GM23338 (cell line): ENCODE data around the gene NUFIP2. TPM values are rescaled to one million over a fixed set of nuclear protein-coding genes. Genes with fewer than 3 reads are reported as not detected.

ENCODE experiments used
- ATAC-seq: fragments of 200-7000 bp; cut with Tn5 transposase; 3 replicates; pipeline ENCODE4 v1.9.1; 2020
- DNase-seq: peaks from one replicate; pipeline ENCODE4 v3.0.0-alpha.2; 2015; ENCODE audit warnings: low spot score
- H2AFZ ChIP-seq: fragments of 200-600 bp; sonication (generic); 2 replicates; pipeline ENCODE4 v1.8.0; 2016; ENCODE audit warnings: antibody characterized with exemption, mild to moderate bottlenecking, moderate library complexity
- H3F3A ChIP-seq: fragments of 200-600 bp; sonication (generic); replicated peaks from 2 replicates; pipeline ENCODE4 v1.8.0; 2017; ENCODE audit warnings: antibody characterized with exemption, mixed run types, low read depth
- H3K27ac ChIP-seq: fragments of 200-600 bp; sonication (generic); 2 replicates; pipeline ENCODE4 v1.6.1; 2016; ENCODE audit warnings: low read depth
- H3K27me3 ChIP-seq: fragments of 200-600 bp; sonication (generic); 2 replicates; pipeline ENCODE4 v1.8.0; 2016; ENCODE audit warnings: mild to moderate bottlenecking, mixed run types, moderate library complexity; ENCODE audit not compliant: insufficient read depth
- H3K36me3 ChIP-seq: fragments of 200-600 bp; sonication (generic); 2 replicates; pipeline ENCODE4 v1.8.0; 2016; ENCODE audit warnings: mild to moderate bottlenecking; ENCODE audit not compliant: insufficient read depth
- H3K4me1 ChIP-seq: fragments of 200-600 bp; sonication (generic); 2 replicates; pipeline ENCODE4 v1.8.0; 2016; ENCODE audit warnings: mild to moderate bottlenecking, moderate library complexity; ENCODE audit not compliant: insufficient read depth
- H3K4me2 ChIP-seq: fragments of 200-600 bp; sonication (generic); 2 replicates; pipeline ENCODE4 v1.7.1; 2017; ENCODE audit warnings: mixed run types
- H3K4me3 ChIP-seq: fragments of 200-600 bp; sonication (generic); 2 replicates; pipeline ENCODE4 v1.6.1; 2016; ENCODE audit warnings: mixed run types
- H3K79me2 ChIP-seq: fragments of 200-600 bp; sonication (generic); replicated peaks from 2 replicates; pipeline ENCODE4 v1.8.0; 2017; ENCODE audit warnings: mild to moderate bottlenecking; ENCODE audit not compliant: insufficient read depth
- H3K9me2 ChIP-seq: fragments of 200-600 bp; sonication (generic); 2 replicates; pipeline ENCODE4 v1.8.0; 2017; ENCODE audit not compliant: insufficient read depth
- H4K20me1 ChIP-seq: fragments of 200-600 bp; sonication (generic); replicated peaks from 2 replicates; pipeline ENCODE4 v1.8.0; 2017; ENCODE audit warnings: mild to moderate bottlenecking; ENCODE audit not compliant: insufficient read depth
- H3K27ac Mint-ChIP-seq: 2 replicates; pipeline ENCODE4 v1.8.0; 2020; ENCODE audit warnings: inconsistent platforms, mild to moderate bottlenecking, moderate library complexity, mixed read lengths
- H3K27me3 Mint-ChIP-seq: 3 replicates; pipeline ENCODE4 v1.8.0; 2022; ENCODE audit warnings: low read depth, mild to moderate bottlenecking, moderate library complexity, mixed read lengths, inconsistent platforms; ENCODE audit not compliant: insufficient read depth, poor library complexity
- H3K36me3 Mint-ChIP-seq: 3 replicates; pipeline ENCODE4 v1.8.0; 2021; ENCODE audit warnings: low read depth, mild to moderate bottlenecking, inconsistent platforms, moderate library complexity, mixed read lengths
- H3K4me1 Mint-ChIP-seq: 3 replicates; pipeline ENCODE4 v1.8.0; 2020; ENCODE audit warnings: mild to moderate bottlenecking, inconsistent platforms, mixed read lengths
- H3K4me3 Mint-ChIP-seq: 3 replicates; pipeline ENCODE4 v1.8.0; 2021; ENCODE audit warnings: moderate library complexity, mild to moderate bottlenecking, inconsistent platforms, mixed read lengths
- H3K9me3 Mint-ChIP-seq: 3 replicates; pipeline ENCODE4 v1.8.0; 2020; ENCODE audit warnings: moderate library complexity, mild to moderate bottlenecking, inconsistent platforms, mixed read lengths
- CREB1 ChIP-seq: fragments of 250-450 bp; sonication (Bioruptor Pico); IDR thresholded peaks from 2 replicates; pipeline ENCODE4 v1.5.0; 2020; ENCODE audit warnings: low read depth, mild to moderate bottlenecking, moderate library complexity
- EZH2 ChIP-seq: fragments of 200-600 bp; sonication (generic); IDR thresholded peaks from one replicate; pipeline ENCODE4 v1.8.0; 2017; ENCODE audit warnings: antibody characterized with exemption, mild to moderate bottlenecking, low read depth; ENCODE audit not compliant: unreplicated experiment
- EZH2phosphoT487 ChIP-seq: fragments of 200-600 bp; sonication (generic); IDR thresholded peaks from one replicate; pipeline ENCODE4 v1.8.1; 2018; ENCODE audit warnings: antibody characterized with exemption; ENCODE audit not compliant: unreplicated experiment
- JUNB ChIP-seq: IDR thresholded peaks from one replicate; pipeline ENCODE4 v1.6.1; 2016; ENCODE audit warnings: antibody characterized with exemption; ENCODE audit not compliant: unreplicated experiment
- NANOG ChIP-seq: IDR thresholded peaks from 2 replicates; pipeline ENCODE4 v1.6.1; 2016; ENCODE audit warnings: antibody characterized with exemption, borderline replicate concordance
- POLR2AphosphoS5 ChIP-seq: IDR thresholded peaks from 2 replicates; pipeline ENCODE4 v1.6.1; 2016; ENCODE audit warnings: antibody characterized with exemption, low read depth
- STAT1 ChIP-seq: IDR thresholded peaks from one replicate; pipeline ENCODE4 v1.6.1; 2016; ENCODE audit warnings: antibody characterized with exemption; ENCODE audit not compliant: unreplicated experiment
- ZNF114 ChIP-seq: fragments of 250-450 bp; sonication (Bioruptor Pico); IDR thresholded peaks from 2 replicates; pipeline ENCODE4 v1.5.0; 2020; ENCODE audit warnings: mild to moderate bottlenecking, moderate library complexity
- ZNF331 ChIP-seq: fragments of 250-450 bp; sonication (Bioruptor Pico); IDR thresholded peaks from 2 replicates; pipeline ENCODE4 v1.5.0; 2020; ENCODE audit warnings: low read depth, mild to moderate bottlenecking, moderate library complexity
- polyA plus RNA-seq: library from polyadenylated mRNA; unstranded; fragments of >200 nt; fragmentation: Nextera tagmentation; extraction: Ambion mirVana; gene quantifications from 2 replicates; pipeline ENCODE4 v1.2.1, GENCODE V29; 2016
- total RNA-seq: library from RNA; depleted of rRNA; stranded (reverse); fragments of >200 nt; shearing (Covaris generic); gene quantifications from 2 replicates; pipeline ENCODE4 v1.2.3, GENCODE V29; 2014
- TF ChIP-seq, protein P1 (sequence below): IDR thresholded peaks from one replicate; pipeline ENCODE4 v1.6.1; 2018; ENCODE audit warnings: antibody characterized with exemption; ENCODE audit not compliant: unreplicated experiment
- TF ChIP-seq, protein P2 (sequence below), 2 experiments: fragments of 200-600 bp in 1 of 2; sonication (generic) in 1 of 2; conservative IDR thresholded peaks; 2 replicates each; pipeline versions ENCODE4 v1.5.1 to v1.6.1; 2016 to 2017; ENCODE audit warnings: antibody characterized with exemption in 2 of 2, low read depth in 2 of 2, mild to moderate bottlenecking in 2 of 2, moderate library complexity in 1 of 2
- TF ChIP-seq, protein P3 (sequence below): IDR thresholded peaks from 2 replicates; pipeline ENCODE4 v1.6.1; 2016; ENCODE audit warnings: antibody characterized with exemption

The NUFIP2 gene
- total and polyA plus RNA-seq, 2 experiments from 2014 or later, result 22.2 to 88.5 TPM

DNA sequence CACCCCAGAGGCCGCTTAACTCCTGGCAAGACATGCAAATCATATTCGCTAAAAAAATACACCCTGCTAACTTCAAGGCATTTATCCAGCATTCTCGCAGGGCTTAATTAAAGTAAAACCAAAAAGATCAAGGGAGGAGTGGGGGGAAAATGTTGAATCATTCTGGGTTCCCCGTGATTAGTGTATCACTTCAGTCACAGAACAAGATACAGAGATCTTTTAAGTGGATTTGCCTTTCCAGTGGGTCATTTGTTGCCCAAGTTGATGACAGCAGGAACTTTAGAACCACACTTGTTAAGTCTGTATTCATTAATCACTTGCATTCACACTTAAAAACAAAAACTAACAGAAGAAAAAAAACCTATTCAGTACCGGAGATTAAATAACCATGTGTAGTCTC, 30.0 kb downstream of the NUFIP2 start:
- Histone ChIP-seq H3K79me2 (peaks cover 72% of the 10 kb centered on the region), H3K4me2 (no peak overlapping the region), H3K4me1 (peaks cover 11% of the 10 kb centered on the region; the same call in 1 of the 2 replicates), H3K27ac (no peak overlapping the region), H2AFZ (no peak overlapping the region), H3K4me3 (no peak overlapping the region), H3K36me3 (peaks cover 53% of the 10 kb centered on the region), H3K9me2 (no peaks in the 10 kb centered on the region), H3K27me3 (no peaks in the 10 kb centered on the region), H4K20me1 (peaks cover 52% of the 10 kb centered on the region), H3F3A (peaks cover 13% of the 10 kb centered on the region; the same call in 1 of the 2 replicates)
- H3K27ac Mint-ChIP-seq, result no peak overlapping the region
- ATAC-seq (no peak), DNase-seq (no peak)
- peaks cover 3% of the 10 kb centered on the region; the same call in 2 of the 3 replicates for H3K4me1 Mint-ChIP-seq
- no peak overlapping the region for H3K4me3 Mint-ChIP-seq
- no peak for TF ChIP-seq EZH2
- TF ChIP-seq ZNF114 (CRISPR knock-in tag), result no peak
- TF ChIP-seq, protein P1, sequence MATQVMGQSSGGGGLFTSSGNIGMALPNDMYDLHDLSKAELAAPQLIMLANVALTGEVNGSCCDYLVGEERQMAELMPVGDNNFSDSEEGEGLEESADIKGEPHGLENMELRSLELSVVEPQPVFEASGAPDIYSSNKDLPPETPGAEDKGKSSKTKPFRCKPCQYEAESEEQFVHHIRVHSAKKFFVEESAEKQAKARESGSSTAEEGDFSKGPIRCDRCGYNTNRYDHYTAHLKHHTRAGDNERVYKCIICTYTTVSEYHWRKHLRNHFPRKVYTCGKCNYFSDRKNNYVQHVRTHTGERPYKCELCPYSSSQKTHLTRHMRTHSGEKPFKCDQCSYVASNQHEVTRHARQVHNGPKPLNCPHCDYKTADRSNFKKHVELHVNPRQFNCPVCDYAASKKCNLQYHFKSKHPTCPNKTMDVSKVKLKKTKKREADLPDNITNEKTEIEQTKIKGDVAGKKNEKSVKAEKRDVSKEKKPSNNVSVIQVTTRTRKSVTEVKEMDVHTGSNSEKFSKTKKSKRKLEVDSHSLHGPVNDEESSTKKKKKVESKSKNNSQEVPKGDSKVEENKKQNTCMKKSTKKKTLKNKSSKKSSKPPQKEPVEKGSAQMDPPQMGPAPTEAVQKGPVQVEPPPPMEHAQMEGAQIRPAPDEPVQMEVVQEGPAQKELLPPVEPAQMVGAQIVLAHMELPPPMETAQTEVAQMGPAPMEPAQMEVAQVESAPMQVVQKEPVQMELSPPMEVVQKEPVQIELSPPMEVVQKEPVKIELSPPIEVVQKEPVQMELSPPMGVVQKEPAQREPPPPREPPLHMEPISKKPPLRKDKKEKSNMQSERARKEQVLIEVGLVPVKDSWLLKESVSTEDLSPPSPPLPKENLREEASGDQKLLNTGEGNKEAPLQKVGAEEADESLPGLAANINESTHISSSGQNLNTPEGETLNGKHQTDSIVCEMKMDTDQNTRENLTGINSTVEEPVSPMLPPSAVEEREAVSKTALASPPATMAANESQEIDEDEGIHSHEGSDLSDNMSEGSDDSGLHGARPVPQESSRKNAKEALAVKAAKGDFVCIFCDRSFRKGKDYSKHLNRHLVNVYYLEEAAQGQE, result no peak
- TF ChIP-seq ZNF331 (CRISPR knock-in tag), result no peak
- no peak for TF ChIP-seq EZH2phosphoT487
- peaks cover 78% of the 10 kb centered on the region for H3K36me3 Mint-ChIP-seq
- H3K9me3 Mint-ChIP-seq, result no peaks in the 10 kb centered on the region
- H3K27me3 Mint-ChIP-seq, result no peaks in the 10 kb centered on the region

DNA sequence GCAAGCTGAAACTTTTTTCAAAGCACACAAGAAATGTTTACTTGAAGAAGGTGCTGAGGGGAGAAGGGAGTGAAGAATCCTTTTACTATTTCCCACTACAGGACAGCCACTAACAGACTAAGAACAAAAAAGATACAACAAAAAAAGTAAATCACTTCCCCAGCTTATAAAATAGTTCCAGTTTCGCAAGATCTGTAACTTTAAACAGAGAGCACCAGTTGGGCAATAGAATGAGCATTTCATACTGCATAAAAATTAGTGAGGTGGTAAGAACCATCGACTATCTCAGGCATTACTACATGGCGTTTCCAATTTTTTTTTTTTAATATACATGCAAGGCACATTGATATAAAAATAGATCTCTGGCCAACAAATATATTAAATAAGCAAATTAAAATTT, 36.2 kb downstream of the NUFIP2 start:
- peaks cover 3% of the 10 kb centered on the region; the same call in 1 of the 2 replicates for H3F3A ChIP-seq
- DNase-seq (no peak), ATAC-seq (no peak)
- no peak overlapping the region; the same call in 1 of the 2 replicates for H3K27ac ChIP-seq
- Mint-ChIP-seq H3K4me3 (no peak overlapping the region), H3K27me3 (peaks cover 3% of the 10 kb centered on the region), H3K4me1 (peaks cover 3% of the 10 kb centered on the region; the same call in 2 of the 3 replicates), H3K9me3 (no peaks in the 10 kb centered on the region), H3K27ac (no peak overlapping the region), H3K36me3 (peaks cover 30% of the 10 kb centered on the region; the same call in 2 of the 3 replicates)
- H4K20me1 ChIP-seq, result peaks cover 27% of the 10 kb centered on the region
- H2AFZ ChIP-seq, result no peak overlapping the region
- peaks cover 18% of the 10 kb centered on the region for H3K79me2 ChIP-seq
- peaks cover 11% of the 10 kb centered on the region; the same call in 1 of the 2 replicates for H3K4me1 ChIP-seq
- no peaks in the 10 kb centered on the region for H3K9me2 ChIP-seq
- H3K4me3 ChIP-seq, result no peak overlapping the region
- H3K4me2 ChIP-seq, result no peak overlapping the region
- H3K36me3 ChIP-seq, result peaks cover 14% of the 10 kb centered on the region; the same call in 1 of the 2 replicates
- H3K27me3 ChIP-seq, result no peaks in the 10 kb centered on the region
- no peak for TF ChIP-seq ZNF331 (CRISPR knock-in tag)
- TF ChIP-seq, protein P2, sequence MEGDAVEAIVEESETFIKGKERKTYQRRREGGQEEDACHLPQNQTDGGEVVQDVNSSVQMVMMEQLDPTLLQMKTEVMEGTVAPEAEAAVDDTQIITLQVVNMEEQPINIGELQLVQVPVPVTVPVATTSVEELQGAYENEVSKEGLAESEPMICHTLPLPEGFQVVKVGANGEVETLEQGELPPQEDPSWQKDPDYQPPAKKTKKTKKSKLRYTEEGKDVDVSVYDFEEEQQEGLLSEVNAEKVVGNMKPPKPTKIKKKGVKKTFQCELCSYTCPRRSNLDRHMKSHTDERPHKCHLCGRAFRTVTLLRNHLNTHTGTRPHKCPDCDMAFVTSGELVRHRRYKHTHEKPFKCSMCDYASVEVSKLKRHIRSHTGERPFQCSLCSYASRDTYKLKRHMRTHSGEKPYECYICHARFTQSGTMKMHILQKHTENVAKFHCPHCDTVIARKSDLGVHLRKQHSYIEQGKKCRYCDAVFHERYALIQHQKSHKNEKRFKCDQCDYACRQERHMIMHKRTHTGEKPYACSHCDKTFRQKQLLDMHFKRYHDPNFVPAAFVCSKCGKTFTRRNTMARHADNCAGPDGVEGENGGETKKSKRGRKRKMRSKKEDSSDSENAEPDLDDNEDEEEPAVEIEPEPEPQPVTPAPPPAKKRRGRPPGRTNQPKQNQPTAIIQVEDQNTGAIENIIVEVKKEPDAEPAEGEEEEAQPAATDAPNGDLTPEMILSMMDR (conservative IDR thresholded peaks at IDR 0.05; ENCODE audit: low read depth in 2 of 2), result no peak
- TF ChIP-seq, protein P3, sequence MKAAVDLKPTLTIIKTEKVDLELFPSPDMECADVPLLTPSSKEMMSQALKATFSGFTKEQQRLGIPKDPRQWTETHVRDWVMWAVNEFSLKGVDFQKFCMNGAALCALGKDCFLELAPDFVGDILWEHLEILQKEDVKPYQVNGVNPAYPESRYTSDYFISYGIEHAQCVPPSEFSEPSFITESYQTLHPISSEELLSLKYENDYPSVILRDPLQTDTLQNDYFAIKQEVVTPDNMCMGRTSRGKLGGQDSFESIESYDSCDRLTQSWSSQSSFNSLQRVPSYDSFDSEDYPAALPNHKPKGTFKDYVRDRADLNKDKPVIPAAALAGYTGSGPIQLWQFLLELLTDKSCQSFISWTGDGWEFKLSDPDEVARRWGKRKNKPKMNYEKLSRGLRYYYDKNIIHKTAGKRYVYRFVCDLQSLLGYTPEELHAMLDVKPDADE, result no peak
- TF ChIP-seq STAT1, result no peak
- no peak for TF ChIP-seq EZH2
- no peak for TF ChIP-seq JUNB
- no peak for TF ChIP-seq CREB1
- TF ChIP-seq ZNF114 (CRISPR knock-in tag), result no peak
- TF ChIP-seq NANOG, result no peak
- TF ChIP-seq, protein P1, result no peak
- TF ChIP-seq POLR2AphosphoS5, result no peak
